ENCODE results near the gene USP49. TPM values are rescaled to one million over a fixed set of nuclear protein-coding genes. Genes with fewer than 3 reads are reported as not detected.

USP49 gene
- total and polyA plus RNA-seq, 2 of the 13 experiments (the other 11 are each of a cell fraction or from before 2014, with no cell fraction given) = 2.9 to 4.3 TPM

DNA sequence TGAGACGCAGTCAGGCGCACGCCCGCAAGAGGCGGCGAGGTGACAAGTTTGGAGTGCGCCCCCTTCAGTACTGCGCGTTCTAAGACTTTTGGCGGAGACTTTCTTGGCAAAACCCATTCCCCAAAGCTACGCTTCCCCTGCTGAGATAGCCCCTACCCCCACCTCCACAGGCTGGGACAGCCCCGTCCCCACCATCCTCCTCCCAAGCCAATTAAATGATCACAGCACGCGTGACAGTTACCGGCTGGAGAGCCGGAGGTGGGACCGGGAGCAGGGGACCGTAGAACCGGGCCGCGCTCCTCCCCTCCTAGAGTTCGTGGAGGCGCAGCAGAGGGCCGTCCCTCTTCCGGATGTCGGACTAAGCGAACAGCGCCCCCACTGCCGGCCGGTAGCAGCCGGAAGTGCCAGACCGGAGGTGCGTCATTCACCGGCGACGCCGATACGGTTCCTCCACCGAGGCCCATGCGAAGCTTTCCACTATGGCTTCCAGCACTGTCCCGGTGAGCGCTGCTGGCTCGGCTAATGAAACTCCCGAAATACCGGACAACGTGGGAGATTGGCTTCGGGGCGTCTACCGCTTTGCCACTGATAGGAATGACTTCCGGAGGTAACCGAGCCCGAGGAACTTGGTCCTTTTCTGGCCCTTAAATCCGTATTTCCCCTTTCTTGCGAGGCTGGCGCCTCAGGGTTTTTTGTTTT lies 107.8 kb downstream of the USP49 start, which contains the start of gene TOMM6 (continued):
- TF ChIP-seq ZFP36 (IDR thresholded peaks at IDR 0.05; ENCODE audit: borderline replicate concordance, low read depth, low read length, partially characterized antibody) = peak; percentile 2
- TF ChIP-seq RXRB (CRISPR knock-in tag; IDR thresholded peaks at IDR 0.05; ENCODE audit: borderline replicate concordance) = peak; percentile 79; the same call in 1 of the 2 replicates
- peak; percentile 72; the same call in 1 of the 2 replicates for TF ChIP-seq TP53 (CRISPR knock-in tag; conservative IDR thresholded peaks at IDR 0.05)
- peak; percentile 68 for TF ChIP-seq ZBTB14 (CRISPR knock-in tag; IDR thresholded peaks at IDR 0.05)
- TF ChIP-seq ADNP (CRISPR knock-in tag; IDR thresholded peaks at IDR 0.05) = no peak
- TF ChIP-seq SOX5 (CRISPR knock-in tag; IDR thresholded peaks at IDR 0.05; ENCODE audit: borderline replicate concordance) = peak; percentile 72
- TF ChIP-seq, protein P1, sequence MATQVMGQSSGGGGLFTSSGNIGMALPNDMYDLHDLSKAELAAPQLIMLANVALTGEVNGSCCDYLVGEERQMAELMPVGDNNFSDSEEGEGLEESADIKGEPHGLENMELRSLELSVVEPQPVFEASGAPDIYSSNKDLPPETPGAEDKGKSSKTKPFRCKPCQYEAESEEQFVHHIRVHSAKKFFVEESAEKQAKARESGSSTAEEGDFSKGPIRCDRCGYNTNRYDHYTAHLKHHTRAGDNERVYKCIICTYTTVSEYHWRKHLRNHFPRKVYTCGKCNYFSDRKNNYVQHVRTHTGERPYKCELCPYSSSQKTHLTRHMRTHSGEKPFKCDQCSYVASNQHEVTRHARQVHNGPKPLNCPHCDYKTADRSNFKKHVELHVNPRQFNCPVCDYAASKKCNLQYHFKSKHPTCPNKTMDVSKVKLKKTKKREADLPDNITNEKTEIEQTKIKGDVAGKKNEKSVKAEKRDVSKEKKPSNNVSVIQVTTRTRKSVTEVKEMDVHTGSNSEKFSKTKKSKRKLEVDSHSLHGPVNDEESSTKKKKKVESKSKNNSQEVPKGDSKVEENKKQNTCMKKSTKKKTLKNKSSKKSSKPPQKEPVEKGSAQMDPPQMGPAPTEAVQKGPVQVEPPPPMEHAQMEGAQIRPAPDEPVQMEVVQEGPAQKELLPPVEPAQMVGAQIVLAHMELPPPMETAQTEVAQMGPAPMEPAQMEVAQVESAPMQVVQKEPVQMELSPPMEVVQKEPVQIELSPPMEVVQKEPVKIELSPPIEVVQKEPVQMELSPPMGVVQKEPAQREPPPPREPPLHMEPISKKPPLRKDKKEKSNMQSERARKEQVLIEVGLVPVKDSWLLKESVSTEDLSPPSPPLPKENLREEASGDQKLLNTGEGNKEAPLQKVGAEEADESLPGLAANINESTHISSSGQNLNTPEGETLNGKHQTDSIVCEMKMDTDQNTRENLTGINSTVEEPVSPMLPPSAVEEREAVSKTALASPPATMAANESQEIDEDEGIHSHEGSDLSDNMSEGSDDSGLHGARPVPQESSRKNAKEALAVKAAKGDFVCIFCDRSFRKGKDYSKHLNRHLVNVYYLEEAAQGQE (IDR thresholded peaks at IDR 0.05; ENCODE audit: borderline replicate concordance in 1 of 2, low read depth in 1 of 2, low read length in 2 of 2) = peak in 1 of 2 experiments; percentile 59; a peak in 1 of 4 replicates
- TF ChIP-seq AHR (CRISPR knock-in tag; IDR thresholded peaks at IDR 0.05) = peak; percentile 89; the same call in 1 of the 2 replicates
- TF ChIP-seq, protein P2, sequence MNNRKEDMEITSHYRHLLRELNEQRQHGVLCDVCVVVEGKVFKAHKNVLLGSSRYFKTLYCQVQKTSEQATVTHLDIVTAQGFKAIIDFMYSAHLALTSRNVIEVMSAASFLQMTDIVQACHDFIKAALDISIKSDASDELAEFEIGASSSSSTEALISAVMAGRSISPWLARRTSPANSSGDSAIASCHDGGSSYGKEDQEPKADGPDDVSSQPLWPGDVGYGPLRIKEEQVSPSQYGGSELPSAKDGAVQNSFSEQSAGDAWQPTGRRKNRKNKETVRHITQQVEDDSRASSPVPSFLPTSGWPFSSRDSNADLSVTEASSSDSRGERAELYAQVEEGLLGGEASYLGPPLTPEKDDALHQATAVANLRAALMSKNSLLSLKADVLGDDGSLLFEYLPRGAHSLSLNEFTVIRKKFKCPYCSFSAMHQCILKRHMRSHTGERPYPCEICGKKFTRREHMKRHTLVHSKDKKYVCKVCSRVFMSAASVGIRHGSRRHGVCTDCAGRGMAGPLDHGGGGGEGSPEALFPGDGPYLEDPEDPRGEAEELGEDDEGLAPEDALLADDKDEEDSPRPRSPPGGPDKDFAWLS (CRISPR knock-in tag; IDR thresholded peaks at IDR 0.05; ENCODE audit: borderline replicate concordance) = no peak
- no peak for TF ChIP-seq BHLHE40 (IDR thresholded peaks at IDR 0.05; ENCODE audit: low read length)
- TF ChIP-seq, protein P3, sequence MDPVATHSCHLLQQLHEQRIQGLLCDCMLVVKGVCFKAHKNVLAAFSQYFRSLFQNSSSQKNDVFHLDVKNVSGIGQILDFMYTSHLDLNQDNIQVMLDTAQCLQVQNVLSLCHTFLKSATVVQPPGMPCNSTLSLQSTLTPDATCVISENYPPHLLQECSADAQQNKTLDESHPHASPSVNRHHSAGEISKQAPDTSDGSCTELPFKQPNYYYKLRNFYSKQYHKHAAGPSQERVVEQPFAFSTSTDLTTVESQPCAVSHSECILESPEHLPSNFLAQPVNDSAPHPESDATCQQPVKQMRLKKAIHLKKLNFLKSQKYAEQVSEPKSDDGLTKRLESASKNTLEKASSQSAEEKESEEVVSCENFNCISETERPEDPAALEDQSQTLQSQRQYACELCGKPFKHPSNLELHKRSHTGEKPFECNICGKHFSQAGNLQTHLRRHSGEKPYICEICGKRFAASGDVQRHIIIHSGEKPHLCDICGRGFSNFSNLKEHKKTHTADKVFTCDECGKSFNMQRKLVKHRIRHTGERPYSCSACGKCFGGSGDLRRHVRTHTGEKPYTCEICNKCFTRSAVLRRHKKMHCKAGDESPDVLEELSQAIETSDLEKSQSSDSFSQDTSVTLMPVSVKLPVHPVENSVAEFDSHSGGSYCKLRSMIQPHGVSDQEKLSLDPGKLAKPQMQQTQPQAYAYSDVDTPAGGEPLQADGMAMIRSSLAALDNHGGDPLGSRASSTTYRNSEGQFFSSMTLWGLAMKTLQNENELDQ (CRISPR knock-in tag; IDR thresholded peaks at IDR 0.05; ENCODE audit: borderline replicate concordance) = no peak; the same call in 1 of the 2 replicates
- peak; percentile 80 for TF ChIP-seq ZNF740 (CRISPR knock-in tag; IDR thresholded peaks at IDR 0.05)
- TF ChIP-seq CBX5 (CRISPR knock-in tag; IDR thresholded peaks at IDR 0.05; ENCODE audit: borderline replicate concordance) = peak; percentile 90
- TF ChIP-seq FOXO1 (CRISPR knock-in tag; IDR thresholded peaks at IDR 0.05) = peak; percentile 77
- peak; percentile 85 for TF ChIP-seq MAZ (IDR thresholded peaks at IDR 0.05; ENCODE audit: borderline replicate concordance, low read depth, low read length)
- peak; percentile 97 for TF ChIP-seq MAZ (CRISPR knock-in tag; IDR thresholded peaks at IDR 0.05; ENCODE audit: low read depth)
- peak; percentile 45; the same call in 1 of the 2 replicates for TF ChIP-seq TFAP4 (IDR thresholded peaks at IDR 0.05; ENCODE audit: borderline replicate concordance, low read depth)
- TF ChIP-seq PAX8 (CRISPR knock-in tag; IDR thresholded peaks at IDR 0.05; ENCODE audit: borderline replicate concordance) = no peak
- peak in 1 of 2 experiments; percentile 98; a peak in 2 of 4 replicates for TF ChIP-seq POLR2A (IDR thresholded peaks at IDR 0.05; ENCODE audit: insufficient read depth in 1 of 2, low read depth in 2 of 2, low read length in 2 of 2)
